ENCODE results near the gene ERGIC2.
A peak's percentile ranks its signal among the peaks of the same experiment; 100 is the strongest.
"Not testable (repeated sequence)": the region's sequence is repeated elsewhere in the genome, so short reads cannot be mapped to it uniquely, and the experiment has no call there.

The ERGIC2 gene, protein sequence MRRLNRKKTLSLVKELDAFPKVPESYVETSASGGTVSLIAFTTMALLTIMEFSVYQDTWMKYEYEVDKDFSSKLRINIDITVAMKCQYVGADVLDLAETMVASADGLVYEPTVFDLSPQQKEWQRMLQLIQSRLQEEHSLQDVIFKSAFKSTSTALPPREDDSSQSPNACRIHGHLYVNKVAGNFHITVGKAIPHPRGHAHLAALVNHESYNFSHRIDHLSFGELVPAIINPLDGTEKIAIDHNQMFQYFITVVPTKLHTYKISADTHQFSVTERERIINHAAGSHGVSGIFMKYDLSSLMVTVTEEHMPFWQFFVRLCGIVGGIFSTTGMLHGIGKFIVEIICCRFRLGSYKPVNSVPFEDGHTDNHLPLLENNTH

DNA sequence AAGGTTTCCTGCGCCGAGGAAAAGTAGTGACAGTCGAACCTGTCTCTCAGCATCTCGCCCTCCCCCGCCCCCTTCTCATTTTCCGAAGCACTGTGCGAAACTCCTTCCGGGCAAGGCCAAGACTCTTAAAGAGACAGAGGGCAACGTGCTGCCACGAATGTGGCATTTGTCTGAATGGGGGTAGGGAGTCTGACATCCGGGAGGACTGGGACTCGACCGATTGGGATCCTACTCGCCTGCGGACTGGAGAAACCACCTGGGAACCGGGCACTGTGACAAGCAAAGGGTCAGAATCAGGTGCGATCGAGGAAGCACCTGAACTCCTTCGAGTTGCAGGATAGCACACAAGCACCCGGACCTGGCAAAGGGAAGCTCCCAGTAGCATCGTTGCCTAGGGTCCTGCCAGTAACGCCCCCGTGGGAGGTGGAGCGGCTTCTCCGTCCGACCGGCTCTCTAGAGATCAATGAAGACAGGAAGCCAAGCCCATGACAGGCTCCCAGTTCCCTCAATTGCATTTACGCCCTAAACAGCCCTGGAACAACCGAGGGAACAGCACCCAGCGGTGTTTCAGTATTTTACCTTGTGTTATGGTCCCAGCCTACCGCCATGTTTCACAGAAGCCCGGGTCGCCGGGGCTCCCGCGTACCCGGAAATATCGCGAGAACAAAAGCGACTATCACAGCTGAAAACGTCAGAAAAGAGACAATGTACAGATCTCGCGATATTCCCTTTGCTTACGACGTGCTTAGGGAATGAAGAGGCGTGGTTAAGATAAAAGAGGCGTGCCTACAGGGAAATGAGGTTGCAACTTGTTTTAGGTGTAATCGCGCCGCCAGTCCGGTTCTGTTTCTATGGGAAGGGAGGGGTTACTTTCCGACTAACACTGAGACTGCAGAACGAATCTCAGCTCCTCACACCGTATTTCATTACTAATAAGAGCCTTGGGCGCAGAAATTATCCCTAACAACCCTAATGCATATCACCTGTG lies at the start of gene ERGIC2:
TSS of gene ERGIC2 (minus strand) at position 637 of the 988 bp plus-strand sequence. CDS start 9,539 bp downstream, outside the sequence.
- DNase-seq: peak; percentile 99

DNA sequence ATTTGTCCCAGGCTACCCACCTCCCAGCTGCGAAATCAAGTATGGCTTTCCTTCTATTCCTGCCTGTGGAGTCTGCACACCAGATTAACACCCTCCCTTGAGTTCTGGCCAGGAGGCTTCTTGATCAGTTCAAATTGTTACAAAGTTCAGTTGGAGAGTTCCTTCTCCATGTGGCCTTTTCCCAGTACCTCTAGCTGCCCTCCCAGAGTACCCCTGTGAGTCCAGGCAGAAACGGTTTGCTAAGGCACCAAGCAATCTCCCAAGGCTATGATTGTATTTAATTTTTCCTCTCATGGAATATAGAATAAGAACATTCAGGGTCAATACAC lies 49.7 kb upstream of the ERGIC2 start:
- no peak for DNase-seq

DNA sequence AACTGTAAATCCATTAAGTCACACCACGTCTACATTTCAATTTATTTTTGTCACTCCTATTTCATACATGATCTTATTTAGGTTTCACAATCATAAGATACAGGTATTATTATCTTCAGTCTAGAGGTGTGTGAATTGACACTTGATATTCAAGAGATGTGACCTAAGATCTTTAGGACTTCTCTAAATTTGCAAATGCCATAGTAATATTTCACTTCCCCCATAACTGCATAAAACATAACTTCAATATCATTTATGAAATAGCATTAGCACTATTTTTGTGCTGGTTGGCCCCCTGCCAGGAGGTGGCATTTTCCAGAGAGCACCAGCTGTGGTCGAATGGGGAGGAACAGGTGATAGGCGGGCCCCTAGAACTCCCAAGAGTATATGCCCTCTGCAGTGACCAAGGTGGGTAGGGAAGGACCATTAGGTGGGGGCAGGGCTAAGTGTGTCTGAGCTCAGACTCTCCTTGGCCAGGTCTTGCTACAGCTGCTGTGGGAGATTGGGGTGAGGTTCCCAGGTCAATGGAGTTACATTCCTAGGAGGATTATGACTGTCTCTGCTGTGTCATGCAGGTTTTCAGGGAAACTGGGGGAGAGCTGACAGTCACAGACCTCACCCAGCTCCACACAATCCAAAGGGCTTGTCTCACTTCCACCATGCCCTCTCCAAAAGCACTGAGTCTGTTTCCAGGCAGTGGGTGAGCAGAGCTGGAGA lies 49.2 kb upstream of the ERGIC2 start:
- no peak for DNase-seq

DNA sequence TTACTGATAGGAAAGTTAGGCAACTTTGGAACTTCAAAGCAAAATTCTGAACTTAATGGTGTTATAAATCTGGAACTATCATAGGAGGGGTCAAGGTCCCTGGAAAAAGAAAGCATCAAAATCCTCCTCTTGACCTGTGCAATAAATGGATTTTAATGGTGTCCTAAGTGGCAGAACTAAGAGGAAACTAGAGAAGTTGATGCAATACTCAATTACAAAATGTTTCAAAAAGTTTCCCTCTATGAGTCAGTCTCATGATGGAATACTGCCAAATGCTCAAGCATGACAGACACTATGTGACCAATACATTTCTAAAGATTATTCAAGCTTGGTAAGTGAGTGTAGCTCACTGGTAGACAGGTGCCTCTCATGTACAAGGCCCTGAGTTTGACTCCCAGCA lies 47.7 kb upstream of the ERGIC2 start:
- DNase-seq: peak; percentile 52

DNA sequence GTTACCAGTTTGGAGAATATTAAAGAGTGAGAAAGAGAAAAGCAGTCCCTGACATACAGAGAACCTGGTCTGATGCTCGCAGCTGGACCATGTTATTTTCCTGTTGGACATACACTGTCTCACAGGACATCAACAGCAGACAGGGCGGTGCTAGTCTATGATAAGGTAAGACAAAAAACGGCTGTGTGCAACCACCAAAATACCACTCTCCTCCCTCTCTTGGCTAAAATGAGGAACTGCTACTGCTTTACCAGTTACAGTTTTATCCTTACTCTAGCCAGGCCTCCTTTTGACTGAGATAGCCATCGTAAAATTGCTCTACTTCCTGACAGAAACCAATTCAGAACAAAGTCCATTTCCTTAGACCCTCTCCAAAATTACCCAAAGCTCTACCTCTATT lies 47.0 kb upstream of the ERGIC2 start:
- peak; percentile 67 for DNase-seq

DNA sequence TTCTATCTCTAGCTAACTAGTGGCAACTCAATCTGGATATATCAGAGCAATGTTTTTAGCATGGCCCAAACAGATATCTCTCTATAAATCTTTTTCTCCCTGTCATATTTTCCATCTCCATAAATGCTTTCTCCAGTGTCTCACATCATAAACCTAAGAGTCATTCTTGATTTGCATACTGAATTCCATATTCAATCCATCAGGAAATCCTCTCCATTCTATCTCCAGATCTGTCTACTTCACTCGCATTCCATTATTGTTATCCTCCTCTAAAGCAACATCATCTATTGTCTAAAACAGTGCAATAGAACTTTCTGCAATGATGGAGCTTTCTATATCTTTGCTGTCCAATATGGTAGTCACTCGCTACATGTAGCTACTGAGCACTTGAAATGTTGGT lies 45.5 kb upstream of the ERGIC2 start:
- no peak for DNase-seq

DNA sequence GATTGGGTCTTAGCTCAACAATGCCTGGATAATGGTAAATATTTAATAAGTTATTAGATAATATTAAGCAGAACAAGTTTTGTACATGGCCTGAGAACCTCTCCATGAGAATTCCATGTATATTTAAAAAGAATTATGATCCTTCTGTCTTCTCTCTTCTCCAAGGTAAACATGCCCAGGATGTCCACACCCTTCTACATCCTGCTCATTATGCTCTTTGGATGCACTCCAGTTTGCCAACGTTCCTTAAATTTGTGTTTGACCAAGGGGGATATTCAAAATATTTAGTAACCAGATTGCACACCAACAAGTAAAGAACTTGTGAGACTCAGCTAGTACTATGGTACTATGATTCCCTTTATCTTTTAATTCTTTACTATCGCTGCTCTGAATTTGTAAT lies 44.8 kb upstream of the ERGIC2 start:
- DNase-seq: no peak

DNA sequence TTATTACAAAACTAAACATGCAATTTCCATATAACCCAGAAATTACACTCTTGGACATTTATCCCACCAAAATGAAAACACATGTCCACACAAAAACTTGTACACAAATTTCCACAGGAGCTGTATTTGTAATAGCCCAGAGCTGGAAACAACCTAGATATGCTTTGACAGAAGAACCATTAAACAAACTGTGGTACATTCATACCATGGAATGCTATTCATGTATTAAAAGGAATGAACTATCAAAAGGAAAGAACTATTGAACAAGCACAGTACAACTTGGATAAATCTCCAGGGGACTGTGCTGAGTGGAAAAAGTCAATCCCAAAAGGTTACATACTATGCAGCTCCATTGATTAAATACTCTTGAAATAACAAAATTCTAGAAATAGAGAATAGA lies 35.8 kb upstream of the ERGIC2 start:
- DNase-seq: no peak

DNA sequence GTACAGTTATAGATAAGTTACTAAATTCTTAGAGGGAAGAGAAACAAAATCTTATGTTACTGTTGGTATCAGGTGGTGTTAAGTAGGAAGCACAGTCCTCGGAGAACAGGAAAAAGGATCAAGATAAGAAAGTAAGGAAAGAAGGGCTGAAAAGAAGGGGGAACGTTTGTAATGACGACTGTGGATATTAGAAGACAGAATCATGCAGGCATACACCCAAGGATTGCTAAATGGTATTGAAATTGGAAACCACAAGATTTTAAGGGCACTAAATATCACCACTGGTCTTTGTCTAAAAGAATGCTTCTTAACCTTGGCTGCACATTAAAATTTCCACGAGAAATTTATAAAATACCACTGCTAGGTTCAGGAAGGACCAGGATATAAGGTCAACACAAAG lies 34.1 kb upstream of the ERGIC2 start:
- no peak for DNase-seq

DNA sequence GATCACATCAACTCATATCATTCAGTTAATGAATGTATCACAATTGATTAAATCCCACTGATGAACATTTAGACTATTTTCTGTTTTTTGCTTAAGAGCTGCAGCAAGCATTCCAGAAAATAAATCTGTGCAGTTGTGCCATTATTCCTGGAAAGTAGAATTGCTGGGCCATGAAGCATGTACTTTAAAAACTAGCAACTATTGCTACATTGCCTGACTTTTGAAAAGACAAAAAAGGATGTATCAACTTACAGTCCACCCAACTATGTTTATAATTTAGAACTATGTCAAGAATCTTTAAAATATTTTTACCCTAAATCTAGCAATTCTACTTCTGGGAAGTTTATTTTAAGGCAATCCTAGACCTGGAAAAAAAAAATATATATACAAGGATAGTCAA lies 33.4 kb upstream of the ERGIC2 start:
- DNase-seq: no peak

DNA sequence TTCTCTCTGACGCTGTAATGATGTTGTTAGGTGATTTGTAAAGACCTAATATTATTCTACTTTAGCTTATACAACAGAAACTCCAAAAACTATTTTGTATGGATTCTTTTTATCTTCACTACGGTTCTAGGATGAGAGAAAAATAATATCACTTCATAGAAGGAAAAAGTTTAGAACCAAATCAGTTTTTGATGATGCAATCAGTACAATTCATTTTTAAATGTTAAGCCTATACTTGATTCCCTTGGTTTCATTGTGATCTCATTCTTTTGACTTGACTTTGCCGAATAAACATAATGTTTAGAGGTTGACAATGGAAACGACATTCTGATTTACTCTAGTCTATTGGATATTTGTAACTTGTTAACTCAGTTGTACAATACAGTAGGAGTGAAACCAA lies 24.6 kb upstream of the ERGIC2 start:
- DNase-seq: no peak

DNA sequence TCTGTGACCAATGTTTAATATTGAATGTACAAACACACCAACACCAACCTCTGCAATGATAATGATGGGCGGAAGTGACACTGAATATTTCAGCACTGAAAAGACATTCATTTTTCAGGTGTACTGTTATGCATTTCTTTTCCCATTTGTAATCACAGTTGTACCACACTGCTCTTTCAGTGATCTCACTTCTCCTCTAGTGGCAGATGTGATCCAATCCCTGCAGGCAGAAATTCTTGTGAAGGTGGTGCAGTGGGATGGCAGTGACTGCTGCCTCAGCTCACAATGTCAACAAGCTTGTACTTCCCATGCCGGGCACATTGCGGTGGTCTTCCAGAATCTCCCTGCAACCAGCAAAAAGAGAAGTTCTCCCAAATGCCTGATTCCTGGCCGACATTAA lies 23.0 kb upstream of the ERGIC2 start:
- no peak for DNase-seq

DNA sequence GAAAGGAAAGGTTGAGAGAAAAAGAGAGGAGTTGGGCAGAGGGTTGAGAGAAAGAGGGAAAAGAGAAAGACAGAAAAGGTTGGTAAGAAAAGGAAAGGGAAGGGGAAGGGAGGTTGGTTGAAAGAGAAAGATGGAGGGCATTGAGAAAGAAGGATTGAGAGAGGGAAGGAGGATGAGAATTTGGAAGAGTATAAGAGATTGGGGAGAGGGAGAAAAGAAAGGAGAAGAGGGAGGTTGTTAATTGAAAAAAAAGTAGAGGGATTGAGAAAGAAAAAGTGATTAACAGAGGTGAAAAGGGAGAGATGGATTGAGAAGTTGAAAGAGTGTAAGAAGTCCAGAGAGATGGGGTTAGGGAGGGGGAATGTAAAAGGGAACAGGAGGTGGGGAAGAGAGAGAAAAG lies 21.5 kb upstream of the ERGIC2 start:
- no peak for DNase-seq

DNA sequence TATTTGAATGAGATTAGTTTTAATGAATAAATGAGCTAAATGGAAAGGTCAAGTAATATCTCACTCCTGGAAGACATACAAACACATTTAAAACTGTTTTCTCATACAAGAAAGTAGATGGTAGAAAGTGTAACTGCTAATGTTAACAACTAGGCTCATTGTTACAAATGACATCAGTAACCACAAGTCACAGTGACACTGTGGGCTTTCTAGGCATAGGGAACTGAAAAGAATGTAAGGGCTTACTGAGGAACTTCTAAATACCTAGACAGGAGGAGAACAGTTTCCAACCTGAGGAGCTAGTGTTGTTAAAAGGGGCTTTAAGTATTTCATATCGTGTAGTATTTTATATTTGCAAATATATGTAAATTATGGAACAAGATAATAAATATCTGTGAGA lies 17.5 kb upstream of the ERGIC2 start:
- no peak for DNase-seq

DNA sequence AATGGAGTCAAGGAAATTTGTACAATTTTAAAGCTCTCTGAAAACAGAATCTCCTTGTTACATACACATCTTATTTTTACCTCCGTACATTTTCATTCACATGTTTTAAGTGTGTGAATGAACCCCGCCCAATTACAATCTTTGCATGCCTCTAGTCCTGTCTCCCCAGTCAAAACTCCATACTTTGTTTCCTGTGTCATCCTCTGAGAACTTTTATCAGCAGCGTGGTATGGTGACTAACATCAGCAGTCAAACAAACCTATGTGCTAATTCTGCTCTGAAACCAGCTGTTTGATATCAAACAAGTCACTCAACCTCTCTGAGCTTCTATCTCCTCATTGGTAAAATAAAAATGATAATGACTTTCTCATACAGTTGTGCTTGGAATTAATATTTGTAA lies 15.8 kb upstream of the ERGIC2 start:
- no peak for DNase-seq

DNA sequence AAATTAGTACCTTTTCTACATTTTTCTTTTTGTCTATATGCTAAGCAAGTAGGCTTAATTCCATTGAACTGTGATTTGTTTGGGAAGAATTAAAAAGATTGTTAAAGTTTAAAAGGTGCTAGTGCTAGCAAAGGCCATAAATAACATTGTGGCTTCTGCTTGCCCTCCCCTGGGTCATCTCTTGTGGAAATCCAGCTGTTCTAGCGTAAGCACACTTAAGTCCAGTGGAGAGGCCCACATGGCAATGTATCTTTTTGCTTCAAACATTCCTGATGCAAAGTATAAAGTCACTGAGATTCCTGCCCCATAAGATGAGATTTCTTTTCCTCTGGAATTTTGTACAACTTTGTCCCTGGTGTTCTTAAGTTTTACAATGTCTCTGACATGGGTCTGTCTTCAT lies 14.4 kb upstream of the ERGIC2 start:
- DNase-seq: no peak

DNA sequence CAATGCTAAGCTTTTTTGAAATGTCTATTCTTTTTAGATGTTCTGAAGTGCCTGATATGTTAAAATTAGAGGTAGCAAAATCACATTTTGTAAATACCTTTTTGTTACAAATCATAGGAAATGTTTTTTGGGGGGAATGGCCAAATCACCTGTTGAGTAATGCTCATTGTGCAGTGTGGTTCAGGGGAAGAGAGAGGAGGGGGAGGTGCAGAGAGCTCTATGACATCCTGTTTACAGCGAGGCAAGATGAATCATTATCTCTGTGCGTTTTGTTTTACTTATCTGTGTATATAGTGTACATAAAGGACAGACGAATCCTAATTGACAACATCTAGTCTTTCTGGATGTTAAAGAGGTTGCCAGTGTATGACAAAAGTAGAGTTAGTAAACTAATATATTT lies 9.4 kb upstream of the ERGIC2 start:
- DNase-seq: not testable (repeated sequence)

DNA sequence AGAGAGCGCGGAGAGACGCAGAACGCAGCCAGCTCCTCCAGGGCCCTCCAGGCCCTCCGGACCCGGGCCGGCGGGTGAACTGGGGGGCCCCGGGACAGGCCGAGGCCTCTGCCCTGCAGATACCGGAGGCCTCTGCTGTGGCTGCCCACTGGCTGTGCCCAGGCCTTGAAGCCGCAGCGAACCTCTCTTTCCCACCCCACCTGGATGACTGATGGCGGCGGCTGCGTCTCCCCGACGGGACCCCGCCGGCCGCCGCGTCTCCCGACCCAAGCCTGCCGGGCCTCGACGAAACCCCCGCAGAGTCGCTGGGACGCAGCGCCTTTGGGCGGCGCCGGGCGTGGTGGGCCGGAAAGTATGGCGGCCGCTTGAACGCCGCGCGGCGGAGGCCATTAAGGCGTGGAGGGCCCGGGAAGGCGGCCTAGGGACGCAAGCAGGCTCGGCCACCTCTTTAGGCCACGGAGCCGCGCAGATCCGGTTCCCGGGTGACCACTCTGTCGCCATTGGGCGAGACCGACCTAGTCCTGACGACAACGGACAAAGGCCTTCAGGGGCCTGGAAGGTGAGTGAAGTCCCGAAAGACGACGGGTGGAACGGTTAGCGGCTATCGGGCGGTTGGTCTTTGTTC lies 8.4 kb upstream of the ERGIC2 start:
- DNase-seq: no peak

DNA sequence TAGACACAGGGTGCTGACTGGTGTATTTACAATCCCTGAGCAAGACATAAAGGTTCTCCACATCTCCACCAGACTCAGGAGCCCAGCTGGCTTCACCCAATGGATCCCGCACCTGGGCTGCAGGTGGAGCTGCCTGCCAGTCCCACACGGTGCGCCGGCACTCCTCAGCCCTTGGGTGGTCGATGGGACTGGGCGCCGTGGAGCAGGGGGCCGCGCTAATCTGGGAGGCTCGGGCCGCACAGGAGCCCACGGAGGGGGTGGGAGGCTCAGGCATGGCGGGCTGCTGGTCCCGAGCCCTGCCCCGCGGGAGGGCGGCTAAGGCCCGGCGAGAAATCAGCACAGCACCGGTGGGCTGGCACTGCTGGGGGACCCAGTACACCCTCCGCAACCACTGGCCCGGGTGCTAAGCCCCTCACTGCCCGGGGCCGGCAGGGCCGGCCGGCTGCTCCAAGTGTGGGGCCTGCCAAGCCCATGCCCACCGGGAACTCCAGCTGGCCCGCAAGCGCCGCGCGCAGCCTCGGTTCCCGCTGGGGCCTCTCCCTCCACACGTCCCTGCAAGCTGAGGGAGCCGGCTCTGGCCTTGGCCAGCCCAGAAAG lies 5.2 kb upstream of the ERGIC2 start:
- DNase-seq: not testable (repeated sequence)

DNA sequence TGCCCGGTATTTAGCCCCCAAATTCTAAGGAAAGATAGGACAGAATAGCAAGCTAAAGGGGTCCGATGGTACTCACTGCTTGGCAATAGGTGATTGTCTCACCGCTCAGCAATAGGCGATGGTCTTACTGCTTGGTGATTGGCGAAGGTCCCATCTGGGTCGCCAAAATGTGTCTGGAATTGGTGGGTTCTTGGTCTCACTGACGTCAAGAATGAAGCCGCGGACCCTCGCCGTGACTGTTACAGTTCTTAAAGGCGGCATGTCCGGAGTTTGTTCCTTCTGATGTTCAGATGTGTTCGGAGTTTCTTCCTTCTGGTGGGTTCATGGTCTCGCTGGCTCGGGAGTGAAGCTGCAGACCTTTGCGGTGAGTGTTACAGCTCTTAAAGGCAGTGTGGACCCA lies 4.2 kb upstream of the ERGIC2 start:
- not testable (repeated sequence) for DNase-seq

DNA sequence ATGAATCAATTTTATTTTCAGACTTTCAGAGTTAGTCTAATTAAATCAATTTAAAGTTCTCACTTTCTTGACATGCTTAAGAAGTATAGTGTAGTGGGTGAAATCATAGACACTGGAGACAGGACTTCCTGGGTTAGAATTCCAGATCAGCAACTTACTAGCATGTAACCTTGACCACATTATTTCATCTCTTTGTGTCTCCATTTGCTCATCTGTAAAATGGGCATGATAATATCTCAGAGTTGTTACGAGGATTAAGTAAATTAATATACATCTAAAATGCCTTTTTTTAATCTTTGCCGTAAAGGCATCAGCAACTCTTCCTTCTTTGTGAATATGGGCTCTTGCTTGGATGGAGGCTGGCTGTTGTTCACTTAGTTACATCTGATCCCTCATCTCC lies 1.3 kb upstream of the ERGIC2 start:
- no peak for DNase-seq

DNA sequence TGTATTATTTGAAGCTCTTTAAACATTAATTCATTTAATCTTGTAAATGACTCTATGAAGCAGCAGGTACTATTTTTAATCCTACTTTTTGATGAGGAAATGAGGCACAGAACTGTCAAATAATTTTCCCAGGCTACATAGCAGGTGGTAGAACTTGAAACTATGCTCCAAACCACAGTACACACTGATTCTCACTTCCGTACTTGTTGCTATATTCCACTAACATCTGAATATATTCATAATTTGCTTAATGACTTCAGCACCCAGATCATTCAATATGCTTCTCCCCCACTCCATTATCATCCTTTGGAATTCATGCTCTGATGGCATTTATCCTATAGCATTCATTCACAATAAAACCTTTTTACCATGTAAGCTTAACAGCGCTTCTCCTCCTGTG lies 4.9 kb downstream of the ERGIC2 start:
- DNase-seq: no peak

DNA sequence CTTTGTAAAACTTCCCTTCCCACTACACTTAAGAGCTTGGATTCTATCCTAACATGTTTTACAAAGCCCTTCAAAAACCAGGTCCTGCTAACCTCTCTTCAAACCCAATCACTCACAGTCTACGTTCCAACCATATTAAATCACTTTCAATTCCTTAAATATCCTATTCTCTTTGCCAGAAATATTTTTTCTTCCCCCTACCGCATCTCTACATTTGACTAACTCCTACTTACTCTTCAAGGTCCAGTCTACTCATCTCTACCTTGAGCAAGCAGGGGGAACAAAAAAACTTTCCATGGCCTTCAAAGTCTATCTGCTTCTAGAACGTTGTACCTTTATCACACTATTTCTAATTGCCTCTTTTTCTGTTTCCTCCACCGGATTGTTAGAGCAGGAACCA lies 6.1 kb downstream of the ERGIC2 start:
- no peak for DNase-seq
